ENCODE results near the gene LRRC75A. TPM values are rescaled to one million over a fixed set of nuclear protein-coding genes. Genes with fewer than 3 reads are reported as not detected.

The LRRC75A gene
- 1.1 to 1.5 TPM (median 1.2 TPM) in 5 replicates for total RNA-seq (2022; extraction: Qiagen RNA extraction; ENCODE audit: low read depth)

GRCh38 chr17:16491703-16492612, at the start of gene LRRC75A:
TSS of gene LRRC75A (minus strand) at chr17:16492193. CDS start at chr17:16491990, 203 bp downstream.

GRCh38 chr17:16415031-16415924, 76.7 kb downstream of the LRRC75A start, which contains the start of gene TRPV2:
TSS of gene TRPV2 (plus strand) at chr17:16415571. CDS start at chr17:16417669, 2,098 bp downstream.

Other genes starting within 250 kb of the LRRC75A start
- gene CENPV, start 138.7 kb downstream of the LRRC75A start, total RNA-seq (2022; extraction: Qiagen RNA extraction; ENCODE audit: low read depth): 121 to 168 TPM (median 160 TPM) in 5 replicates
- 2,012 to 2,370 TPM (median 2,162 TPM) in 5 replicates for gene UBB, start 111.1 kb downstream of the LRRC75A start, total RNA-seq (2022; extraction: Qiagen RNA extraction; ENCODE audit: low read depth)
- 0.13 to 0.86 TPM (median 0.40 TPM) in 4 of 5 replicates, not detected in the other for gene TRPV2, start 76.6 kb downstream of the LRRC75A start, total RNA-seq (2022; extraction: Qiagen RNA extraction; ENCODE audit: low read depth)
- 7.8 to 19.8 TPM (median 13.9 TPM) in 5 replicates for gene ZNF287, start 77.0 kb upstream of the LRRC75A start, total RNA-seq (2022; extraction: Qiagen RNA extraction; ENCODE audit: low read depth)
- 1.0 to 2.3 TPM (median 2.0 TPM) in 5 replicates for gene ZNF624, start 161.7 kb upstream of the LRRC75A start, total RNA-seq (2022; extraction: Qiagen RNA extraction; ENCODE audit: low read depth)
- 0.42 to 2.3 TPM (median 1.5 TPM) in 5 replicates for gene CCDC144A, start 198.0 kb upstream of the LRRC75A start, total RNA-seq (2022; extraction: Qiagen RNA extraction; ENCODE audit: low read depth)